CD4-positive, alpha-beta T cell treated with Interferon alpha-2 for 1 hour (primary cell): ENCODE results near the gene STX17.

Experiments used
- DNase-seq, 2 donors: peaks; one replicate each; pipeline ENCODE4 v3.0.0-alpha.2; 2020 to 2022

STX17 gene

DNA sequence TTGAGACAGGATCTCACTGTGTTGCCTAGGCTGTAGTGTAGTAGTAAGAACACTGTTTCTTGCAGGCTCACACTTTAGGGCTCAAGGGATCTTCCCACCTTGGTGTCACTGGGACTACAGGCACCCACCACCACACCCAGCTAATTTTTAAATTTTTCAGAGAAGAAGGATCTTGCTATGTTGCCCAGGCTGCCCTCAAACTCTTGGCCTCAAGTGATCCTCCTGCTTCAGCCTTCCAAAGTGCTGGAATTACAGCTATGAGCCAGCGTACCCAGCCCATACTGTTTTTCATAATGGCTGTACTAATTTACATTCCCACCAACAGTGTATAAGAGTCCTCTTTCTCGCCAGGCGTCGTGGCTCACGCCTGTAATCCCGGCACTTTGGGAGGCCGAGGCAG lies 5.1 kb downstream of the STX17 start:
- no peak for DNase-seq

DNA sequence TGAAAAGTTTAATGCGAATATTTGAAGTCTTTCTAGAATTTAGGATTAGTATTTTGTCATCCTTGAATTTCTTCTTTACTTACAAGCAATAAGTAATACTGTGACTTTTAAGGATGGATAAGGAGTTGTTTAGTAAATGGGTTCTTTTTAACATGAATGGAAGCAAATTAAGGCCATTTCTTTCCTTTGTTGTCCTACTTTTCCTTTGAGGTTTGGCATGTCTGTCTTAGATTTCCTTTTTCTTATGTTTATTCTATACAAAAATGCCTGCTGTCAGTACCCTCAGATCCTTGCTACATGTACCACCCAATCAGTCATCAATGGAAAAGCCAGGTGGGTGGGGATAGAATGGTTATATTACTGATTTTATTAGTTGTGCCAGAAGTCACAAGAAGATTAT lies 10.2 kb downstream of the STX17 start:
- DNase-seq = no peak

GRCh38 chr9:99918134-99918533 lies 11.7 kb downstream of the STX17 start:
- no peak for DNase-seq

- no peak for DNase-seq
These were observed 13.5 kb downstream of the STX17 start for GRCh38 chr9:99919930-99920329.

DNA sequence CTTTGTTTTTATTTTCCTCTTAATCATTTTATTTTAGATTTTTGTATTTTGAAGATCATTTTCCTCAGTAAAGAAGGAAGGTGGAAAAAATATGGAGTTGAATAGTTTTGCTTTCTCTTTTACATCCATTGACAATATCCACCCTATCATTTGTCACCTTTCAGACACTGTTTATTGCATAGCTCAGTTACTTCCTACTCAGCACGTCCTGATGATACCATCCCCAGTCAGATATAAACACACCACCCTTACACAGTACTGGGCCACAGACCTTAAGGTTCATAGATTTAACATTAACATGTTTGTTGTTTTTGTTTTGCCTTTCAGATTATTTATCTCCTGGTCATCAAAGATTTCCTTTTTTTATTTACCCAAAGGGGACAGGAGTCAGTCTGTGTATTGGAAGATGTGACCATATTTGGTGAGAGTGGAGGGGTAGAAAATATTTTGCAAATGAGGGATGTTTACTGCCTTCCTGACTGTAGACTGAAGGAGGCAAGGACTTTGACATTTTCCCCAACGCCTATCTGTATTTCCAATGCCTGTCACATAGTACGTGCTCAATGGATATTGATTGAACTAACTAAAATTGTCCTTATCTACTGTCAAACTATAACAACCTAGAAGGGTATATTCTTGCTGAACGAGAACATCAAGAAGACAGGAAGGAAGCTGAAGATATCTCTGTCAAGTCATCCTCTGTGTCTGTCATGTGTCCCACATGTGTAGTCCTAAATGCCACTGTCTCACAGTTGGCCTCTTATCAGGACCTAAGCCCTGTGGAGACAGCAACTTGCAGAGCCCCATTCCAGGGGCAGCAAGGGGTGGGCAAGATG lies 15.6 kb downstream of the STX17 start:
- DNase-seq = no peak

DNA sequence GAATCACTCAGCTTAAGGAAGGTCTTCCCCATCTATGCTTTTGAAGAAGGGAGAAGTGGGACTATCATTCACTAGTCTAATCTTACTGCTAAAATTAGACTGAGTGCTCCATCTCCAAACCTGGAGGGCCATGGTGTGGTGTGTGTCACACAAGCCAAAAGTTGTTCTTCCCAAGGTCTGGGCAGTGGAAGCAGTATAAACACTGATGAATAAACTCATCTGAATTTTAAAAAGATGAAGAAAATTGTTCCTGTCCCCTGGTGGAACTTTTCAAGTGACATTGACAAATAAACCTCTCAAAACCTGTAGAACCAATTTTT lies 16.2 kb downstream of the STX17 start:
- DNase-seq = no peak

DNA sequence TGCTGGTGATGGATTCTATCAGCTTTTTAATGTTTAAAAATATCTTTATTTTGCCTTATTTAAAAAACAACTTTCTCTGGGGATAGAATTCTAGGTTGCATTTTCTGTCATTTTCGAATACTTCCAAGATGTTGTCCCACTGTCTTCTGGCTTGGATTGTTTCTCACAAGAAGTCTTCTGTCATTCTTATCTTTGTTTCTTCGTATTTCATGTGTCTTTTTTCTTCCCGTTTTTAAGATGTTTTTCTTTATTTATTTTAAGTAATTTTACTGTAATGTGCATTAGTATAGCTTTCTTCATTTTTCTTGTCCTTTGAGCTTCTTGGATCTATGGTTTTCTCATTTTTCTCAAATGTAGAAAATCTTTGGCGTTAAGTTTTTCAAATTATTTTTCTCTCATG lies 19.1 kb downstream of the STX17 start:
- no peak for DNase-seq

DNA sequence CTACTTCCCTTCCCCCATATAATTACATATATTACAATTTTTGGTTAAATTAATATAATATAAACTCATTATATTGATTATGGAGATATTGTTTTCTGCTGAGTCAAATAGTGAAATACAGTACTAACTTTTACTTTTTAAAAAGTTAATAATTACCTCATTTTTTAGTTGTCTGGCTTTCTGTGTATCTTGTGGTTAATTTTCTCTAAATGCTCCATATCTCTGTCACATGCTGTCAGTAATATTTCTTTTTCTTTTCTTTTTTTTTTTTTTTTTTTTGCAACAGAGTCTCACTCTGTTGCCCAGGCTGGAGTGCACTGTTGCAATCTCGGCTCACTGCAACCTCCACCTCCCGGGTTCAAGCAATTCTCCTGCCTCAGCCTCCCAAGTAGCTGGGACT lies 23.2 kb downstream of the STX17 start:
- no peak for DNase-seq

GRCh38 chr9:99931155-99931840 lies 24.8 kb downstream of the STX17 start:
- no peak for DNase-seq

GRCh38 chr9:99936947-99937587 lies 30.6 kb downstream of the STX17 start:
- DNase-seq = no peak

- DNase-seq = no peak
These were observed 40.9 kb downstream of the STX17 start for GRCh38 chr9:99947395-99947794.

GRCh38 chr9:99948482-99948881 lies 42.0 kb downstream of the STX17 start:
- DNase-seq = no peak

DNA sequence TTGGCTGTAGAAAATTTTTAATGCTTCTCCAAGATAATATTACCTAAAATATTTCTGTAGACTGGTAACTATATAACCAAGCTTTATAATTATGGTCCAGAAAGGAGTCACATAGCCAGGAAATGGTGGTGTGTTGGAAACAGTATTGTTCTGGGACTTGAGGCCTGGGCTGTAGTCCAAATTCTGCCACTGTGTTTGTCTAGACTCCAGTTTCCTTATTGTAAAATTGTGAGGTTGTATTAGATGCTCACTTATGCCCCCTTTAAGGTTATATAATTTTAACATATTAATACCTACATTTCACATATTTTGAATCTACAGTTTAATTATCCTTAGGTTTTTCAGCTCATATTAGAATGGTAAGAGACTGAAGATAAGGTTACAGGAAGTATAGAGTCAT lies 42.4 kb downstream of the STX17 start:
- DNase-seq = no peak

- no peak for DNase-seq
These were observed 47.5 kb downstream of the STX17 start for GRCh38 chr9:99953861-99954507.

DNA sequence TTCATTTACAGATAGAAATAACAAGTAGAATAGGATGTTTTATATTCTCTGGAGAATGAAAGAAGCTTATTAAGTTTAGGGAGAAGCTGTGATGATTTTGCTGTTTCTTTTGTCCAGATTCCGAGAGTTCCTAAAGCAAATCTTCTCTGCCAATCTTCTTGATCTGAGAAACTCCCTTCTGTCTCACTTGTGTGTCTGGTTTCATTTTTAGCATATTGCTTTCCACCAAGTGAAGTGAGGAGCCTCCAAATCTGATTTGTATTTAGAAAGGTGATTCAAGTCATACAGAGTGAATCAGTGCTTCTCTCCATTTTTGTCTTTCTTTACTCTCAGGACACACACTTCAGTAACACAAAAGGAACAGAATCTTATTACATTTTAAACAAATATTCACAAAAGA lies 48.4 kb downstream of the STX17 start:
- DNase-seq = peak in 1 of 2 donors; percentile 2

- no peak for DNase-seq
These were observed 49.2 kb downstream of the STX17 start for GRCh38 chr9:99955606-99956005.

DNA sequence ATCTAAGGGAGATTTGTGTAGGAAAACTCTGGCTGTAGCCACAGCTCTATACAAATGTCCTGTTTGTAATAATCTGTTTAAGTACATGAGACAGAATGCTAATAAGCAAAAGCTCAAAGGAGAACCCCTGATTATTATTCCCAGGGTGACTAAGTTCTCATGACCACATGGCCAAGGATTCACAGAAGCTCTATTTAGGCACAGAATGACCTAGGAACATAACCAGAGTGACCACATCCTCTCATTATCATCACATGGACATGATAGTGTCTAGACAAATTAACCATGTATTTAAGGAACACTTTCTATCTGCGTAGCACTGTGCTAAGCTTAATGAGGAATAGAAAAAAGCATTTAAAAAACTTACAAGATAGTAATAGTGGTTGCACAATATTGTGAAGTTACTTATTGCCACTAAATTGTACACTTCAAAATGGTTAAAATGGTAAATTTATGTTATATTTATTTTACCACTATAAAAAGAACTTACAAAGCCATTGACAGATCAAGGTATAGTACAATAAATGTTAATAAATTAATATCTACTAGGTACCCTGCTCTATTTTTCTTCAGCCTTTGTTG lies 56.3 kb downstream of the STX17 start:
- DNase-seq = no peak

DNA sequence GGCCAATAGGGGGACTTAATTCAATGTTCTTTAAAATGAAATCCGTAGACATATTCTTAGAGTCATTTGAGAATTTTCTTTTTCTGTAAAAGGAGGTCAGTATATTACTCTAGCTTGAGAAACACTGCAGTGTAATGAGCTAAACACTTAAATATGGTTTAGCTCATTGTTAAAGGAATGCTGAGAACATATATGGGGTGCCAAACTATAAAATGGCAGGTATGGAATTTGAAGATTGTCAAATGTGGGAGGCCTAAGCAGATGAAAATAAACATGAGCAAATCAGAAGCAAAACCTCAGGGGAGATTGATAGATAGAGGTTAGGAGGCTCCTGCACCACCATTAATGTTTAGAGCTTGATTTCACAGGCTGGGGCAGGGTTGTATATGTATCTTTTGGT lies 57.9 kb downstream of the STX17 start:
- DNase-seq = no peak

GRCh38 chr9:99966001-99966400 lies 59.5 kb downstream of the STX17 start:
- no peak for DNase-seq

- no peak for DNase-seq
These were observed 60.3 kb downstream of the STX17 start for GRCh38 chr9:99966716-99967115.

- DNase-seq = no peak
These were observed 61.0 kb downstream of the STX17 start for GRCh38 chr9:99967457-99967856.

GRCh38 chr9:99970481-99970880 lies 64.0 kb downstream of the STX17 start:
- no peak for DNase-seq

GRCh38 chr9:99971410-99971809 lies 65.0 kb downstream of the STX17 start:
- DNase-seq = no peak
